HG02870 (cell line): Measurements from ENCODE around the gene CASK.

ENCODE experiments used
- ATAC-seq: cut with Tn5 transposase; IDR thresholded peaks from one replicate; pipeline ENCODE4 v1.9.1; 2021; ENCODE audit warnings: mild to moderate bottlenecking, moderate library complexity; ENCODE audit not compliant: unreplicated experiment

Gene CASK

GRCh38 chrX:41837270-41837944 lies 85.9 kb downstream of the CASK start:
- ATAC-seq = no peak

- ATAC-seq = no peak
These were observed 94.5 kb downstream of the CASK start for GRCh38 chrX:41828826-41829225.

GRCh38 chrX:41827886-41828285 lies 95.5 kb downstream of the CASK start:
- ATAC-seq = no peak

GRCh38 chrX:41825796-41826195 lies 97.6 kb downstream of the CASK start:
- no peak for ATAC-seq

- no peak for ATAC-seq
These were observed 98.8 kb downstream of the CASK start for GRCh38 chrX:41824551-41824950.

GRCh38 chrX:41823402-41823801 lies 100.0 kb downstream of the CASK start:
- no peak for ATAC-seq

GRCh38 chrX:41822892-41823291 lies 100.5 kb downstream of the CASK start:
- ATAC-seq = no peak

- no peak for ATAC-seq
These were observed 115.3 kb downstream of the CASK start for GRCh38 chrX:41808047-41808446.

- no peak for ATAC-seq
These were observed 120.4 kb downstream of the CASK start for GRCh38 chrX:41802958-41803357.

- ATAC-seq = no peak
These were observed 123.7 kb downstream of the CASK start for GRCh38 chrX:41799661-41800060.

GRCh38 chrX:41796577-41796976 lies 126.8 kb downstream of the CASK start:
- peak; percentile 47 for ATAC-seq

GRCh38 chrX:41796046-41796445 lies 127.3 kb downstream of the CASK start:
- ATAC-seq = no peak

GRCh38 chrX:41789374-41789773 lies 134.0 kb downstream of the CASK start:
- no peak for ATAC-seq

- ATAC-seq = no peak
These were observed 137.7 kb downstream of the CASK start for GRCh38 chrX:41785685-41786084.

- no peak for ATAC-seq
These were observed 141.9 kb downstream of the CASK start for GRCh38 chrX:41781500-41781899.

GRCh38 chrX:41779941-41780340 lies 143.4 kb downstream of the CASK start:
- no peak for ATAC-seq

GRCh38 chrX:41779030-41779564 lies 144.3 kb downstream of the CASK start:
- ATAC-seq = no peak

- ATAC-seq = no peak
These were observed 161.7 kb downstream of the CASK start for GRCh38 chrX:41761702-41762101.

GRCh38 chrX:41761169-41761568 lies 162.2 kb downstream of the CASK start:
- ATAC-seq = no peak

- ATAC-seq = no peak
These were observed 163.5 kb downstream of the CASK start for GRCh38 chrX:41759817-41760216.

- ATAC-seq = no peak
These were observed 165.0 kb downstream of the CASK start for GRCh38 chrX:41758401-41758800.

- no peak for ATAC-seq
These were observed 172.6 kb downstream of the CASK start for GRCh38 chrX:41750716-41751115.

GRCh38 chrX:41739871-41740270 lies 183.5 kb downstream of the CASK start:
- no peak for ATAC-seq
